SK-N-SH (cell line): Measurements from ENCODE around the gene PPP1R12A.

Experiments
- TF ChIP-seq, protein P1 (sequence below): fragments of 200-600 bp; sonication (generic); IDR thresholded peaks from 2 replicates; pipeline ENCODE4 v1.6.1; 2017; ENCODE audit warnings: antibody characterized with exemption, mild to moderate bottlenecking, moderate library complexity
- TF ChIP-seq, protein P2 (sequence below): IDR thresholded peaks from 2 replicates; pipeline ENCODE4; 2012

DNA sequence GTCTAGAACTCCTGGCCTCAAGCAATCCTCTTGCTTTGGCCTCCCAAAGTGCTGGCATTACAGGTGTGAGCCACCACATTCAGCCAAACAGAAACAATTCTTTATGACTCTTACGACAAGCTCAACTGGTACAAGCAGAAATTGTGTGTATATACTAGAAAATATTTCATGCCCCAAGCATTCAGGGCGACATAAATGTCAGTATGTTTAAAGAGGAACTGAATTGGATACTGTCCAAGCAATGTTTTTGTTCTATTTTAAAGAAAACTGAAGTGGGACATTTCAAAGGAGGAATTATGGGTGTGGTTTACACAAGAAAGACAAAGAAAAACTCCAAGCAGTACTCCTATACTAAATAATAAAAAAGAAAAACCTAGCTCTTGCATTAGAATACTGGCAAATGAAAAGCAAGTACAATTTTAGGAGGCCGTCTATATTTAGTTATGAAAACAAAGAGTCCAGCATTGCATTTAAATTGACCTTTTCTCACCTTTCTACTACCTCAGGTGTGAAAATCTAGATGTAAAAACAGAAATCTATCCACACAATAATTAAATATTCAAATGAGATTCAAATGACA lies 48.9 kb downstream of the PPP1R12A start:
- TF ChIP-seq, protein P1, sequence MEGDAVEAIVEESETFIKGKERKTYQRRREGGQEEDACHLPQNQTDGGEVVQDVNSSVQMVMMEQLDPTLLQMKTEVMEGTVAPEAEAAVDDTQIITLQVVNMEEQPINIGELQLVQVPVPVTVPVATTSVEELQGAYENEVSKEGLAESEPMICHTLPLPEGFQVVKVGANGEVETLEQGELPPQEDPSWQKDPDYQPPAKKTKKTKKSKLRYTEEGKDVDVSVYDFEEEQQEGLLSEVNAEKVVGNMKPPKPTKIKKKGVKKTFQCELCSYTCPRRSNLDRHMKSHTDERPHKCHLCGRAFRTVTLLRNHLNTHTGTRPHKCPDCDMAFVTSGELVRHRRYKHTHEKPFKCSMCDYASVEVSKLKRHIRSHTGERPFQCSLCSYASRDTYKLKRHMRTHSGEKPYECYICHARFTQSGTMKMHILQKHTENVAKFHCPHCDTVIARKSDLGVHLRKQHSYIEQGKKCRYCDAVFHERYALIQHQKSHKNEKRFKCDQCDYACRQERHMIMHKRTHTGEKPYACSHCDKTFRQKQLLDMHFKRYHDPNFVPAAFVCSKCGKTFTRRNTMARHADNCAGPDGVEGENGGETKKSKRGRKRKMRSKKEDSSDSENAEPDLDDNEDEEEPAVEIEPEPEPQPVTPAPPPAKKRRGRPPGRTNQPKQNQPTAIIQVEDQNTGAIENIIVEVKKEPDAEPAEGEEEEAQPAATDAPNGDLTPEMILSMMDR: no peak
- TF ChIP-seq, protein P2, sequence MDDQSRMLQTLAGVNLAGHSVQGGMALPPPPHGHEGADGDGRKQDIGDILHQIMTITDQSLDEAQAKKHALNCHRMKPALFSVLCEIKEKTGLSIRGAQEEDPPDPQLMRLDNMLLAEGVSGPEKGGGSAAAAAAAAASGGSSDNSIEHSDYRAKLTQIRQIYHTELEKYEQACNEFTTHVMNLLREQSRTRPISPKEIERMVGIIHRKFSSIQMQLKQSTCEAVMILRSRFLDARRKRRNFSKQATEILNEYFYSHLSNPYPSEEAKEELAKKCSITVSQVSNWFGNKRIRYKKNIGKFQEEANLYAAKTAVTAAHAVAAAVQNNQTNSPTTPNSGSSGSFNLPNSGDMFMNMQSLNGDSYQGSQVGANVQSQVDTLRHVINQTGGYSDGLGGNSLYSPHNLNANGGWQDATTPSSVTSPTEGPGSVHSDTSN: no peak
